Activated gamma-delta T cell (primary cell): ENCODE data around the gene RGMA.
"Not testable (repeated sequence)": the region's sequence is repeated elsewhere in the genome, so short reads cannot be mapped to it uniquely, and the experiment has no call there.

Experiments used
- DNase-seq: peaks from one replicate; lab custom pipeline; 2025; lab: John Stamatoyannopoulos, UW

The RGMA gene

DNA sequence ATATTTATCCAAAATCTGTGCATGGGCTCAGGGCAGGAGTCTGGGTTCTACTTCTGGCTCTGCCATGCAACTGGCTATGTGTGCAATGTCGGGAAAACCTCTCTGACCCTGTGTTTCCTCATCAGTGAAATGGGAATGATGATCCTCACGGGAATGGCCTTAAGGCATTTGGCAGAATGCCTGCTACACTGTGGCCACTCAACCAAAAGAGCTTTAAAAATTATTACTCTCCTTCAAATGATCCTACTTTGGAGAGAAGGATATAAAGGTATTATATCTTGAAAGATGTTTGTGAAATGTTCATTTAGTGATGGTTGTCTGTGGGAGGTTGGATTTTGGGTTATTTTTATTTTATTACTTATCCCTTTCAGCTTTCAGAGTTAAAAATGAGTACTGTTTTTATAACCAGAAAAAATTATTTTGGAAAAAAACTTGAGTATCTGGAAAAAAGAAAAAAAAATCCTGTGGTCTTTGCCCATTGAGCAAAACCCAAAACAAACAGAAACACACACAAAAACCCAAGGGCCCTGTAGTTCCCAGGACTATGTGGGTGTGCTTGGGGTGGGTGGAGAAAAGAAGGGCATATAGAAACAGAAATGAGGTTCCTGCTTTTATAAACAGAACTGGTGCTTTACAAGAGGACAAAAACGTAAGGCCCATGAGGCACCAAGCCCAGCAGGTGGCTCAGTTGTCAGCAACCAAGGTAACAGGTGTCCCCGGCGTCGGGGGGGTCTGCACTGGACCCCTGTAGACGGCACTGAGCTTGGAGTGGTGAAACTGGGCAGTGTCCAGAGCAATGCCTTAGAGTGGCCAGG lies 22.0 kb downstream of the RGMA start:
- DNase-seq = no peak

DNA sequence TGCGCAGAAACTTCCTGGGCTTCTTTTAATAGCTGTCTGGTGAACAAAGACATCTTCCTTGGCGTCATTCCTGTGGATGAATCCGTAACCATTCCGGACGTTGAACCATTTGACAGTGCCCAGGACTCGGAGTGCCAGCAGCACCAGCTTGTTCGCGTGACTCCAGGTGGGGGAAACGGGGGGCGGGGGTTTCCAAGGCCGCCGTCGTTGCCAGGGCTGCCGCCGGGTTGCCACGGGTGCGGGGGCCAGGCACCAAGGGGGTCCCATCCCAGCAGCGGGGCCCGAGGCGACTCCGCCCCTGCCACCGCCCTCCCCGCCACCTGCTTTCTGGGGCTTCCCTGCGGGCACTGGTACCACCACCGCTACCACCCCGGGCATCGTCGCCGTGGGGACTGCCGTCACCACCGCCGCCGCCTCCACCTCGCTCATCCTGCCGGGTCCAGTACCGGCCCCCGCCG lies 22.8 kb downstream of the RGMA start:
- DNase-seq = no peak

DNA sequence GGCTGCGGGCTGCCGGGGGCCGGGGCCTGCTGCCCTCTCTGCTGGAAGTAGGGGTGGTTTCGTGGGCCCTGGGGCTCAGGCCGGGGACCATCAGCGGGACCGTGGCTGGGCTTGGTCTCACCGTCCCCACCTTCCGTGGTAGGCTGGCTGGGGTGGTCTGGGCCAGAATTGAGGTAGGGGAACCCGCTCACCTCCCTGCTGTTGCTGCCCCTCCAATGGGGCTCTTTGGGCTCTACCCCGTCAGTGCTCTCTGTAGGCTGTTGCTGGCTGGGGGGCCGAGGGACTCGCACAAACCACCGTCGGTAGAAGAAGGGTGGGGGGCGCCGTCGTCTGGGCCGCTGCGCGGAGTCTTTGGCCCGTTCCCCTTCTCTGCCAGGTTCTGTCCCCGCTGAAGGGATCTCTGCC lies 23.4 kb downstream of the RGMA start:
- no peak for DNase-seq

DNA sequence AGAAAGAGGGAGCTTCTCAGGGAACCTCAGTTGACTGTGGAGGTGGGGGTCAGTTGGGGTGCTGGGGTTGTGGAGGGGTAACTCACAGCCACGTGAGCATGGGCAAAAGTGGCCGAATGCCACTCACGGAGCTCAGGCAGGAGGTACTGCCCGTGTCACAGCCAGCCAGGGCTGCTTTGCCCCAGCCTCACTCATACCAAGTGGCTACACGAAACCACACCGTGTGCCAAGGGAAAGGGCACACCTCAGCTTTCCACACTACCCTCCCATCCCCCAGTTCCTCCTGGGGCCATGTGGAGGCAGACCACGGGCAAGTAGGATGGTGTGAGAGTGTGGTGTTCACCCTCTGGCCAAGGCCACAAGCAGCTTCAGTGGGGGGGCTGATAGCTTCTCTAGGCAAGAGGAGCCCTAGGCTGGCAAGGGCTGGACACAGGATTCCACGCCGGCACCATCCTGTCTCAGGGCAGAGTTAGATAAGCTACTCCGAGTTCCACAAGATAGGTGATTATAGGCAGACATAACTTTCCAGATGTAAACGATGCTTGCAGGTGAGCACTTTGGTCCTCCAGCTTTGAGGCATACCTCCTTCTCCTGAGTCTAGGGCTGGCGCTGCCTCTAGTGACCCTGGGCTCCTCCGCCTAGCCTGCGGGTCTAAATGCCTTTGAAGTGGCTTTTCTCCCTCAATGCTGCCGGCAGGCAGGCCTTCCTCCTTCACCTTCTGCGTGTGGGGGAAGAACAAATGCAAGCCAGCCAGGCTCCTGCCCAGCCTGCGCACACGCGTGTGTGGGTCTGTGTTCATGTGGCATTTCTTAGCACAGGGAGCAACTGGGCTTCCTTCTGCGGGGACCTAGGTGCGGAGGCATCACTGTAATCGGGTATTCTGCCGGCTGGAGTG lies 25.0 kb downstream of the RGMA start:
- no peak for DNase-seq

DNA sequence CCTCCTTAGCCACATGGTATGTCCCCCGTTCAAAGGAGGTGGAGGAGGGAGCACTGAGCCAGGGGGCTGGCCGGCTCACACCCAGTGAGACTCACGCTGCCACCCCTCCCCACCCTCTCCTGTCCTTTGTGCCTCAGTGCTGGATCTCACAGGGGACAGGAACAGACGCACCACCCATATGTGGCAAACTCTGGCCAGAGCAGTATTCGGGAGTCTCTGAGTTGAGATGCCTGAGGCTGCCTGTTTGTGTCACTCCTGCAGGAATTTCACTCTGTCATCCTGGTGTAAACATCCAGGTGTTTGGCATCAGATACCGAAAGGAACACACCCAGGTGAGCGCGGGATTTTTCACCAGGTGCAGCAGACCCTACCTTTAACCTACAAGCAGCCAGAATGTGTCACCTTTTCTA lies 25.7 kb downstream of the RGMA start:
- no peak for DNase-seq

DNA sequence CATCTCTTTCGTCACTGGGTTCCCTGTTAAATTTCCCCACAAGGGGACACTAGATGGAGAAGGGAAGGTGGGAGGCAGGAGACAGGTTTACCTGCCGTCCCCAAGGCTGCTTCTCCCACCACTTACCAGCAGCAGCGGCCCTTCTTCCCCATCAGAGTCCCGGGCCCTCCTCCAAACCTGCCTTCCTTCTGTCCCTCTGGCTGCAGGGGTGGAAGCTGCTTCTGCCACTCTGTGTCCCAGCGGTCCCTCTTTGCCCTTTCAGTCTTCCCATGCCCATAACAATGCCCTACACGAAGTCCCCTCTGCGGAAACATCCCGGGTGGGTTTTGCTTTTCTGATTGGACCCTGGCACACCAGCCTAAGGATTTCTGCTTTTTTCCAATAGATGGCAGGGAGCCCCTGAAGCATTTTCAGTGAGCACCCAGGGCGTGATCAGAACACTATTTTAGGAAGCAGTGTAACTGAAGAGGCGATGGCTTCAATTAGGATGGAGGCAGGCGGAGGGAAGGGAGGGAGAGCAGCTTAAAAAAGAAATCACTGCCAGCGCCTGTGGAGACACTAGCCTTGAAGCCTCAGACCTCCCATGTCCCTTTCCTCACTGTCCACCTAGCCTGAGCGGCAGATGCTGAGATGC lies 26.3 kb downstream of the RGMA start:
- not testable (repeated sequence) for DNase-seq

DNA sequence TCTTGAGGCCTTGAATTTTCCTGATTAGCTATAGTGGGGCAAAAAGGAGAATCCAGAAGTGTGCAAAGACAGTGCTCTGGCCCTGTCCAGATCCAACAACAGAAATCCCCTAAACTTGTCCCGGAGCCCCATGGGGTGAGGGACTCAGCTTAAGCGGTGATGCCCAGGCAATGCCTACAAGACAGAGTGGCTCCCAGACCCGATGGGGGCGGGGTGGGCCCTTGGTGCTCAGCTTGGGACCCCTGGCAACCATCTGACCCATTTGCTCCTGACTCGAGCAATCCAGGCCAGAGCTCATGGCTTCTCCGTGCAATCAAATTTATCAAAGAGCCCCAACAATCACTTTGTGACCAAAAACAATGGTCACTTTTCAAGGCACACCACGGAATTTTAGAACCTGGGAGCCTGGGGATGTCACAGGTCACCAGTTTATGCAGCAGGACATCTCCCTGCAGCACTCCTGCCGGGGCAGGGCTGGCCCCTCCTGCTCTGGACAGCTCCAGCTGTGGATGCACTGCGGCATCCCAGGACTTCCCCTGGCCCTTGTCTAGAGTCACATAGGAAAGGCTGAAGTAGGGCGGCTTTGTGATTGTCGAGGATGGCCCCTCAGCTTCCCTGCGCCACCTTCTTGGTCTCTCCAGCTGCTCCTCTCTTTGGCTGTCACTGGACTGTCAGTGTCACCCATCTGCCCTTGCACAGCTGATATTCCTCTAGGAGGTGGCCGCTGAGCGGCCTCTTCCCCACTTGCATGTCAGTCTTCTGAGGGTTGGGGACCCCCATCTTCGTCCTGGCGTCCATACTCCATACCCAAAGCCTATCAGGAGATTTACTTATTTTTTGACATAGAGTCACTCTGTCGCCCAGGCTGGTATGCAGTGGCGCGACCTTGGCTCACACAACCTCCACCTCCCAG lies 28.4 kb downstream of the RGMA start:
- no peak for DNase-seq

DNA sequence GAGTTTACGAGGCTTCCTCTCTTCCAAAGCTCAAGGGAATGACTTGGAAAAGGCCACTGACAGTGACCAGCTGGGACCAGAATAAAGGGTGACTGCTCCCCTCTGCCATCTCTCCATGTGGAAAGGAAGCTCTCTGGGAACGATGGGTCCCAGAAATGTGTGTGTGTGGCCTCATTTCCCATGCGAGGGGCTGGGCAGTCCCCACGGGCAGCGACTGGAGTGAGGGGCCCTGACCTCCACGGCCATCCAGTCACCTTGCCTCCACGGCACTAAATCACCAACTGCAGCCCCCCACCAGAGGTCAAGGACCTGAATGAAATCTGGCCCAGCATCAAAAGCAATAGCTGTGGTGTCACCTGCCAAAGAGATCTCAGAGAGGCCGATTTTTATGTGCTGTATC lies 29.6 kb downstream of the RGMA start:
- DNase-seq = no peak

DNA sequence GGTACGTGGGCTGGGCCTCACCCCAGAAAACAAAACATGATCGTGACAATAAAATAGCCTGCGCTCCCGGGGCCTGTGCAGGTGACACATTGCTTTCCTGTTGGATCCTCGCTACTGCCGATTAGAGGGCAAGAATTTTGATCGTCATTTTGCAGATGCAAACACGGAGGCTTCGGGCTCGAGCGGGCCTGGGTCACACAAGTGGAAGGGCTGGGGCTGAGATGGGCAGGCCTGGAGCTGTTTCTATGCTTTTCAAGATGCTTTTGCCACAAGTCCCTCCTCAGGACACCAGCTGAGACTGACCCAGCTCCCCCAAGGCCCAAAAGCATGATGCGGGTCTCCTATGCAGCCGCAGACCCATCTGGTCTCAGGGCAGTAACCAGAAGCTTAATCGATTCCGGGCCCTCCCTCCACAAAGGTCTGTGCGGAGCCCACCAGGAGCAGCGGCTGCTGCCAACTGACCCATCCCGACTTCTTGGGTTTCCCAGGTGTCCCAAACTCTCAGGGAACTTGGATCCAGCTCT lies 30.0 kb downstream of the RGMA start:
- DNase-seq = no peak

DNA sequence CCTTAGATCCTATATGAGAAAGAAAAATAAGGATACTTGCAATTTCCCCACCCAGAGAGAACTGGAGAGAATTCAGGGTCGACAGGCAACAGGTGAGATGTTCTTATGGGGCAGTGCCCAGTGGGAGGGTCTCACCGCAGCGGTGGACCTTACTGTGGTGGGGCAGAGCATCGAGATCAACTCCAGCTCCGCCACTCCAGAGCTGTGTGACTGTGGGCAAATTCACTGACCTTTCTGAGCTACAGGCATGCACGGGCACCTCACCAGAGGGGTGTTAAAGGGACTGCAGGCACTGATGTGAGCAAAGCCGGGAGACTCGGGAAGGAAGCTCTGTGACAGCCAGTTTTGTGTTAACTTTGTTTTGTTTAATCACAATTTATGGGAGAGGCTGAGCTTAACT lies 30.9 kb downstream of the RGMA start:
- no peak for DNase-seq

DNA sequence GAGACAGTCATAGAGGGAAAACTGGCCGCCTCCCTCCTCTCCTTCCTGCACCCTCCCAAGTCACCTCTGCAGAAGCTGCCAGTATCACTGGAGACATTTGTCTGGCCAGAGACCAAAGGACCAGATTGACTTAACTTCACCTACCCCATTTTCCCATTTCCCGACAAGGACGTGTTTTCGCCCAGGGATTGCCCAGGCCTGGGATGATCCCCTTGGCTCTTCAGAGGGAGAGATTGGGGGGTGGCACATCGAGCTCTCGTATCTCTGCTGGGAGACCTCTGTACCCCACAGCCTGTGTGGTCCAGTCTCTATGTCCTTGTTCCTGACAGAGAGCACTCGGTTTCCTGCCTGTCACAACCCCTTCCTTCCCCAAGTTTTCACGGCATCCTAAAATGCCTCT lies 31.4 kb downstream of the RGMA start:
- no peak for DNase-seq

DNA sequence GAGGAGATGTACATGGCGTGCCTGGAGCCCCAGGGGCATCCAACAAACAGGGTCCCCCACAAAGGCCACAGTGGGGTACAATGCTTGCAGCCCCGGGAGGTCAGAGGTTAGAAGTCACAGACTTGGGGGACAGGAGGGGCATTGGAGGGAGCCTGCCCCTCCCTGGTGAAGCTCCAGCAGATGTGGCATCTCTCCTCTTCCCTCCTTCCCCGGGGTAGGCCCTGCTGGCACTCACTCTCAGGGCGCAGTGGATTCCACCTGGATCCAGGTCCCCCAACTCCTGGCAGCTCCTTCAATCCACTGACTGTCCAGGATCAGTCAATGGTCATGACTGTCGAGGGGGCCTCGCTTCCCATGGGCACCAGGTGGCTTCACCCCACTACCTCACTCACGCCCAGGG lies 32.2 kb downstream of the RGMA start:
- DNase-seq = no peak

DNA sequence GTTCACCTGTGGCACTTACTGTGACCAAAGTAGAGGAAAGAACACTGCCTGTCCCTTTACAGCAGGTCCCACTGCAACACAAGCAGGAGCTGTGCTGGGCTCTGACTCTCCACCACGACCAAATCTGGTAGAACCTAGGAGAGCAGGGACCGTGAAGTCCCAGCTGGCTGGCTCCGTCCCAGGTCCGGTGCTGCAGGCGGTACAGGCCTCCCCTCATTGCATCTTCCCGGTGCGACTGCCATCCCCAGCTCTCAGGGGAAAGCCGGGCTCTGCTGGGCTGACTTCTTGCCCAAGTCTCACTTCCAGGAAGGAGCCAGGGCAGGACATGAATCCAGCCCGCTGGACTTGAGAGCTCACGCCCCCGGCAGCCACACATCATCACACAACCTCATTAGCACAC lies 33.8 kb downstream of the RGMA start:
- DNase-seq = no peak

DNA sequence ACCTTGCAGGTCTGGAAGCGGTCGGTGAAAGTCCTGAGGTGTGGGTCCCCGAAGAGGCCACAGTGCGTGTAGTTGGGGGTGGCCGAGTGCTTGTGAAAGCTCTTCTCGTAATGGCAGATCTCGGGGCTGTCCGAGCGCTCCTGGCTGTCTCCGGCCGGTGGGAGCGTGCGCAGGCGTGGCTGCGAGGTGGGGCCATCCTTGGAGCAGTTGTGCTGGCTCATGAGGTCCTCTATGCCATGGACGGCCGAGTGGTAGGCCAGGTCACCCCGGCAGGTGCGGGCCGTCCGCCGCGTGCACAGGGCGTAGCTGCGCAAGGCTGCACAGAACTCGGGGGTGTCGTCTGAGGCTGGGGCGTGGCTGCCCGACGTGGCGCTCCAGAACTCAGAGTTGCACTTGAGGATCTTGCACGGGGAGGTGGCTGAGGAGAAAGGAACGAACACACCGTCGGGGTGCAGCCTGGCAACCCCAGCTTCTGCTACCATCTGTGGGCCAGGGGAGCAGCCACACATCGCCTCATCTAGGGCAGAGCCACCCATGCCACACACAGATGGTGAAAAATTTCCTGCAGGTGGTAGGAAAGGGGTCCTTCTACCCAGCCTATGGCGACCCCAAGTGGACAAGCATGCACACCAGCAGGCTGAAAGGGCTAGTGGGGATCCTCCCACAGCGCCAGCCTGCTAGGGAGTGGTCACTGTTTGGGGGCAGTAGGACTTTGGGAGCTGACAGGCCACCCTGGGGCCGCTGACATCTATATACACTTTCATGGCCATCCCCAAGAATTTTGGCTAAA lies 36.7 kb downstream of the RGMA start:
- DNase-seq = no peak

DNA sequence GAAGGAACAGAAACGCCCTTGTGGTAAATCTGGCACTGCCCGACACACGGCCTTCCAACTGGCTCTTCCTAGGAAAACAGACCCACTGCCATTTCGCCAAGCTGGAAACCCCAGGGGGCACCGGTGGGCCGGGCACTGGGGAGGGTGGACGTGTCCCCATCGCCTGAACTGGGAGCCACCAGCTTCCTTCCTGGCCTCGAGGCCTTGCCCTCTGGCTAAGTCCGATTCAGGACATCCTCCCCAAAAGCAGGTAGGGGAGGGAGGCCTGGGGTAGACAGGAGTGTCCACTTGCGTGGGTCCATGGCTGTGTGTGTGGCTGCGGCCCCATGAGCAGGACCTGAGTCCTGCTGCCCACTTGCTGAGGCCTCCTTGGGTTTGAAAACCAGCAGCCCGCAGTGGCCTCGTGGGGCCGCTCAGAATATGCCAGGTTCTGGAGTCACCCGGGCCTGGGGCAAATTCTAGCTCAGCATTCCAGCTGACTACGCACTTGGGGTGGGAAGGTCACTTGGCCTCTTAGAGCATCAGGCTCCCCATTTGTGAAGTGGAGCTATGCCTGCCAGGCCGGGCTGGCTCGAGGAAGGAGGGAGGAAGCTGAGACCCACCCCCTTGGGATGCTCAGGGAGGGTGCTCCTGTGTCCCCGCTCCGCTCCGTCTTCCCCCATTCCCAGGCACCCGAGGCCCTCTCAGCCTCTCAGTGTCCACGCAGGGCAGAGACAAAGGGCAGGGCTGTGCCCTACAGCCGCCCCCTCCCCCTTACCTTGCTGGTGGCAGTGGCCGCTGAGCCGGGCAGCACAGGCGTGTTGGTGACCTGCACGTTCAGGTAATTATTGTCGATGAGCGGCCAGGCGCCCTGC lies 37.5 kb downstream of the RGMA start:
- no peak for DNase-seq

DNA sequence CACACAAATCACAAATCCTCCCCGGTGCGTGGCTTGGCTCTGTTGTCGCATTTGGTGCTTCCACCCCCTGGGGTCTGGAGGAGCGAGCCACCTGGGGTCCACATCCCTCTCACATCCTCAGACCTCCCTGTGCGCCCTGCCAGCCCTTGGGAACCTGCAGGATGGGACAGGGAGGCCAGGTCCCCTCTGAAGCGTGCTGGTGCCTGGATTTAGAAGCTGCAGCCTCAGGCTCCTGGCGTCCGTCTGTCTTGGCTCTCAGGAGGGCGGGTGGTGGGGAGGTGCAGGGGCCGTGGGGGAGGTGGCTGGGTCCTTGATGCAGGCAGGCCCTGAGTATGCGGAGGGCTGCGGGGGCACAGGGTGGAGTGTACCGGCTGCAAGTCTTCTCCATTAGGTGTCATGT lies 38.4 kb downstream of the RGMA start:
- no peak for DNase-seq

DNA sequence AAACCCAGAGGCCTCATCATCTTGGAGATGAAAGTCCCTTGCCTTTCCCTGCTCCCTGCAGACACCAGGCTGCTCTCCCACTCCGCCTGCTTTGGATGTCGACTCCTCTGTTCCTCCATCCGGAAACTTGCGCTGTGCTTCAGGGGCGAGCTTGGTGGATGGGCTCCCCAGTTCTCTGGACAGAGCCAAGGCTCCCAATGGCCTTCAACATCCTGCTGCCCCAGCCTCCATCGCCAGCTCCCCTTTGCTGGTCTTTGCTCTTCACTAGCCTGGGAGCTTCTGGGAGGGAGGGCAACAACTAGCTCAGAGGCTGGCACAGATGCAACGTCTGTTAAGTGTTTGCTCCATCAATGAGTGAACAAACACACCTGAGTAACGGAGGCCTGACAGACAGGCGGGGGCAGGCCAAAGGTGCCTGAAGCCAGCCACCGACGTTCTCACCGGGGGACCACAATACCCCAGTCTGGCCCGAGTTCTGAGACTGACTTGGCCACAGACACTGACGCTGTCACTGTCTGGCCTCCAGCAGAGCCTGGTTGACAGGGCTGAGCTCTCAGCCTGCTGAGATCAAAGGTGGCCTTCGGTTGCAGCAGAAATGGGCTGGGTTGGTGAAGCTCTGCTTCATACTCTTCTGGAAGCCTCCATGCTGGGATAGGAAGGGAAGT lies 39.0 kb downstream of the RGMA start:
- no peak for DNase-seq

DNA sequence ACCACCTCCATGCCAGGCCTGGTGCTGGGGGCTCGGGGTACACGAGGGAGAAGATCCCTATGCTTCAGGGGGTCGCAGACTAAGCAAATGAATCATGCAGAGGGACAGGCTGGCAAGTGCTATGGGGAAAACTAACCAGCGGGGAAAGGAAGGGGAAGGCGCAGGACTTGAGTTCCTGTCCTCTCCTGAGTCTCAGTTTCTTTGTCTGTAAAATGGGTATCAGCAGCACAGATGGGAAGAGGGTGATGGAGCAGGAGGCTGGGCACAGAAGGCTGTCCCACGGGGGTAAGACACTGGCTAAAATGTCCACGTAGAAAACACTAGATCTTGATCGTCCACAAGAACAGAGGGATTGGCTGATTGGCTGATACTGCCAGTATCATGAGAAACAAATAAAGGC lies 39.8 kb downstream of the RGMA start:
- DNase-seq = no peak

DNA sequence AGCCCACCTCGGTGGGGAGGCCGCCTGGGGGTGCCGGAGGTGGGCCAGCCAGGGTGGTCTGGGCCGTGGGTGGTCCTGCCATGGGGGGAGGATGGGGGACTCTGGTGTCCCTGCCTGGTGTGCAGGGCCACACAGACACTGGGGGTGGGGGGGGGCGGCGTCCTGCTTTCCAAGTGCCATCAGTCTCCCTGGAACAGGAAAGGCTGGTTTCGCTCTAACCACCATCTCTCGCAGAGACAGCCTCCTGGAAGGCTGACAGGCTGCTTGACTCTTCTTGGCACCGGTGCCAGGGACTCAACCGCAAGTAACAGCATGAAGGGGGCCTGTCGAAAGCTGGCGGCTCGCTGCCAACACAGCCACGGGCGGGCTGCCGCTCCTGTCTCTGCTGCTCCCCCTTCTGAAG lies 40.3 kb downstream of the RGMA start:
- no peak for DNase-seq
